Neuron (in vitro differentiated cells): ENCODE measurements around the gene CCDC136.

Experiments used
- H2AFZ ChIP-seq: one replicate; pipeline ENCODE4 v1.6.1; 2013; ENCODE audit warnings: low read depth, mild to moderate bottlenecking, inconsistent platforms, low read length, moderate library complexity
- H3K27me3 ChIP-seq: one replicate; pipeline ENCODE4 v1.6.1; 2013; ENCODE audit warnings: low read length; ENCODE audit not compliant: insufficient read depth
- H3K36me3 ChIP-seq: one replicate; pipeline ENCODE4 v1.6.1; 2013; ENCODE audit warnings: low read length; ENCODE audit not compliant: insufficient read depth
- H3K4me1 ChIP-seq: one replicate; pipeline ENCODE4 v1.6.1; 2013; ENCODE audit warnings: low read length; ENCODE audit not compliant: insufficient read depth
- H3K4me3 ChIP-seq: 2 replicates; pipeline ENCODE4 v1.5.1; 2013; ENCODE audit warnings: mild to moderate bottlenecking, low read length, moderate library complexity
- H3K9me3 ChIP-seq: one replicate; pipeline ENCODE4 v1.6.1; 2013; ENCODE audit warnings: low read length

Gene CCDC136

GRCh38 chr7:128801667-128802418 lies 10.1 kb downstream of the CCDC136 start:
- no peak overlapping the region for H2AFZ ChIP-seq
- peaks cover 2% of the 10 kb centered on the region for H3K9me3 ChIP-seq
- no peak overlapping the region for H3K4me3 ChIP-seq
- H3K36me3 ChIP-seq = peaks cover 57% of the 10 kb centered on the region
- no peaks in the 10 kb centered on the region for H3K4me1 ChIP-seq
- no peaks in the 10 kb centered on the region for H3K27me3 ChIP-seq

- Histone ChIP-seq H3K9me3 (no peaks in the 10 kb centered on the region), H2AFZ (no peak overlapping the region), H3K27me3 (no peaks in the 10 kb centered on the region), H3K36me3 (peaks cover 66% of the 10 kb centered on the region), H3K4me3 (no peak overlapping the region), H3K4me1 (no peaks in the 10 kb centered on the region)
Observed at GRCh38 chr7:128804484-128804883, 12.7 kb downstream of the CCDC136 start.

GRCh38 chr7:128805225-128805624 lies 13.5 kb downstream of the CCDC136 start:
- Histone ChIP-seq H3K4me1 (no peaks in the 10 kb centered on the region), H3K4me3 (no peak overlapping the region), H3K36me3 (peaks cover 68% of the 10 kb centered on the region), H2AFZ (no peak overlapping the region), H3K27me3 (no peaks in the 10 kb centered on the region), H3K9me3 (no peaks in the 10 kb centered on the region)

DNA sequence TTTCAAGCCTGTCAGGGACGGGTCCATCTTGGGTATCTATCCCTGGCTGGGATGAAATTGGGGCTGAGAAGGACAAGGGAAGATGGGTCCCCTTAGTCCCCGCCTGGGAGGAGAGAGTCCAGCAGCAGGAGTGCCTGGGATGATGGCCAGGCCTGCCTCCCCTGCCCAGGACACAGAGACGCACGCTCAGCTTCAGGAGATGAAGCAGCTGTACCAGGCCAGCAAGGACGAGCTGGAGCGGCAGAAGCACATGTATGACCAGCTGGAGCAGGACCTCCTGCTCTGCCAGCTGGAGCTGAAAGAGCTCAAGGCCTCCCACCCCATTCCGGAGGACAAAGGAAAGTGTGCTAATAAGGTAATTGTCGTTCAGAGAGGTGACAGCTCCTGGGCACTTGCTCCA lies 15.4 kb downstream of the CCDC136 start:
- no peak overlapping the region for H2AFZ ChIP-seq
- H3K9me3 ChIP-seq = no peaks in the 10 kb centered on the region
- peaks cover 67% of the 10 kb centered on the region for H3K36me3 ChIP-seq
- H3K4me1 ChIP-seq = no peaks in the 10 kb centered on the region
- H3K27me3 ChIP-seq = no peaks in the 10 kb centered on the region
- H3K4me3 ChIP-seq = no peak overlapping the region

- Histone ChIP-seq H2AFZ (no peak overlapping the region), H3K9me3 (no peaks in the 10 kb centered on the region), H3K36me3 (peaks cover 58% of the 10 kb centered on the region), H3K4me3 (no peak overlapping the region), H3K27me3 (no peaks in the 10 kb centered on the region), H3K4me1 (no peaks in the 10 kb centered on the region)
Observed at GRCh38 chr7:128809363-128809762, 17.6 kb downstream of the CCDC136 start.

DNA sequence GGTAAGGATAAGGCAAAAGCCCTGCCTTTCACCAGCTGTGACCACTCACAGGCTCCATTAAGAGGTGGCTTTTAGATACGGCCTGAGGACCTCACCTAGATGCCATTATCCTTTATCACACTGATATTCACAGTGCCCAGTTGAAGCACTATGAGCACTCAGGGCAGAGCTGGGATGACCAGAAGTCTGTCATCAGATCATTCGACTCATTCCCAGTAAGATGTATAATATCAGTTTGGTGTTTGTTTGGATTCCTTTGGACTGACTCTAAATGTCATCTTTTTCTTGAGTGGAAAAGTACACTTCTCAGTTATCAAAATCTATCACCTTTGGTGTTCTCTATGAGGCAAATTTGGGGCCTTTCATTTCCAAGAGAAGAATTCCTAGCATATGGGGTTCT lies 18.7 kb downstream of the CCDC136 start:
- Histone ChIP-seq H3K27me3 (no peaks in the 10 kb centered on the region), H3K9me3 (no peaks in the 10 kb centered on the region), H3K36me3 (peaks cover 47% of the 10 kb centered on the region), H2AFZ (no peak overlapping the region), H3K4me3 (no peak overlapping the region), H3K4me1 (no peaks in the 10 kb centered on the region)

- Histone ChIP-seq H3K36me3 (peaks cover 42% of the 10 kb centered on the region), H2AFZ (no peak overlapping the region), H3K27me3 (no peaks in the 10 kb centered on the region)
Observed at GRCh38 chr7:128810997-128811396, 19.2 kb downstream of the CCDC136 start.

GRCh38 chr7:128811631-128812430 lies 20.1 kb downstream of the CCDC136 start:
- H3K4me3 ChIP-seq = no peak overlapping the region
- peaks cover 33% of the 10 kb centered on the region for H3K36me3 ChIP-seq
- H3K27me3 ChIP-seq = no peaks in the 10 kb centered on the region
- H3K4me1 ChIP-seq = no peaks in the 10 kb centered on the region
- no peak overlapping the region for H2AFZ ChIP-seq
- H3K9me3 ChIP-seq = no peaks in the 10 kb centered on the region

More at GRCh38 chr7:128810997-128811396, 19.2 kb downstream of the CCDC136 start:
- H3K9me3 ChIP-seq = no peaks in the 10 kb centered on the region
- no peaks in the 10 kb centered on the region for H3K4me1 ChIP-seq
- no peak overlapping the region for H3K4me3 ChIP-seq

GRCh38 chr7:128812514-128813168 lies 20.9 kb downstream of the CCDC136 start:
- peaks cover 27% of the 10 kb centered on the region for H3K36me3 ChIP-seq
- H3K4me3 ChIP-seq = no peak overlapping the region
- H2AFZ ChIP-seq = no peak overlapping the region
- no peaks in the 10 kb centered on the region for H3K27me3 ChIP-seq
- H3K9me3 ChIP-seq = no peaks in the 10 kb centered on the region
- no peaks in the 10 kb centered on the region for H3K4me1 ChIP-seq

GRCh38 chr7:128814499-128814898 lies 22.7 kb downstream of the CCDC136 start:
- peaks cover 17% of the 10 kb centered on the region for H3K36me3 ChIP-seq
- H3K9me3 ChIP-seq = no peaks in the 10 kb centered on the region
- H3K27me3 ChIP-seq = no peaks in the 10 kb centered on the region
- no peaks in the 10 kb centered on the region for H3K4me1 ChIP-seq
- H3K4me3 ChIP-seq = no peak overlapping the region
- no peak overlapping the region for H2AFZ ChIP-seq

DNA sequence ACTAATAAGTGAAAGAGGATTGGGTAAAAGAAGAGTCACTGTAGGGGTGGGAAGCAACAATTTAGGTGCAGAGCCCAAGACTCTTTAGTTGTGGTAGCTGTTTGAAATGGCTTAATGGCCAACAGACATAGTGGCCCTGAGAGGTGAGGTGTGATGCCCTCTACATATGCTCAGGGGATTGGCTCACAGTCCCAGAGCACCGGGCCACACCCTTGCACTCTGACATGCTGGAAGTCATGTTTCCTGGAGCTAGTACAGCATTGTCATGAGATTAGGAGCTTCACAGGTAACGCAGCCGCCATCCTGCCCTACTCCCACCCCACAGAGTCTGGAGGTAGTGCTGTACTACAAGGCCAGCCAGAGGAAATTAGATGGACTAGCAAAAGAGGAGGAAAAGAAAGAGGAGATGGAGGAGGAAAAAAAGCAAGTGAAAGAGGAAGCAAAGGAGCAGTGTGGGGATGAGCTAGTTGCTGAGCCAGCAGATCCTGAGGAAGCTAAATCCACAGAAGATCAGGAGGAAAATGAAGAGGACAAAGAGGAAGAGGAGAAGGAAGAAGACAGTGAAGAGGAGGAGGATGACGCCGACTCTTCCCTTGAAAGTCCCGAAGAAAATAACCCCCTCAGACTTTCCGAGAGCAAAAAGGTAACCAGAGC lies 23.6 kb downstream of the CCDC136 start:
- no peaks in the 10 kb centered on the region for H3K27me3 ChIP-seq
- H3K4me3 ChIP-seq = no peak overlapping the region
- peaks cover 12% of the 10 kb centered on the region for H3K36me3 ChIP-seq
- no peaks in the 10 kb centered on the region for H3K4me1 ChIP-seq
- no peak overlapping the region for H2AFZ ChIP-seq
- H3K9me3 ChIP-seq = no peaks in the 10 kb centered on the region

- no peaks in the 10 kb centered on the region for H3K4me1 ChIP-seq
- H3K36me3 ChIP-seq = no peaks in the 10 kb centered on the region
- H3K27me3 ChIP-seq = no peaks in the 10 kb centered on the region
- H2AFZ ChIP-seq = no peak overlapping the region
- H3K9me3 ChIP-seq = no peaks in the 10 kb centered on the region
- no peak overlapping the region for H3K4me3 ChIP-seq
Observed at GRCh38 chr7:128818694-128819093, 26.9 kb downstream of the CCDC136 start.

DNA sequence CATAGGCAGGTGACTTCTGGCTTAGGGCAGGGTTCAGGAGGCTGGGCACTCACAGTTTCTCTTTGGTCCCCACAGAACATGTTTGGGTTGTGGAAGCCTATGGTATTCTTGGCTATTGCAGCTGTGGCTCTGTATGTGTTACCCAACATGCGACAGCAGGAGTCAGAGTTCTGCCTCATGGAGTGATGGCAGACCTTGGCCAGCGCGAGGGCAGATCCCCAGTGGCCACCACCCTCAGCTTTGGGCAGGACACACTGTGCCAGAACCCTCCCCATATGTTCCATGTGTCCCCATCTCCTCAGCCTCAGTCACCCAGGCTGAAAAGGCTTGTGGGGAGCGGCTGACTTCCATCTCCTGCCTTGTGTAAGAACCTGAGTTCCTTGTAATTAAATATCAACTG lies 30.0 kb downstream of the CCDC136 start:
- H3K4me3 ChIP-seq = no peak overlapping the region
- H3K9me3 ChIP-seq = no peaks in the 10 kb centered on the region
- H3K27me3 ChIP-seq = no peaks in the 10 kb centered on the region
- H2AFZ ChIP-seq = no peak overlapping the region
- H3K36me3 ChIP-seq = no peaks in the 10 kb centered on the region
- H3K4me1 ChIP-seq = no peaks in the 10 kb centered on the region
